ENCODE data around the gene MAL. TPM values are rescaled to one million over a fixed set of nuclear protein-coding genes. Genes with fewer than 3 reads are reported as not detected.
A peak's percentile ranks its signal among the peaks of the same experiment; 100 is the strongest.
"Not testable (repeated sequence)": the region's sequence is repeated elsewhere in the genome, so short reads cannot be mapped to it uniquely, and the experiment has no call there.

MAL gene
- total RNA-seq, 2 experiments from 2014 or later, result 174 to 184 TPM

DNA sequence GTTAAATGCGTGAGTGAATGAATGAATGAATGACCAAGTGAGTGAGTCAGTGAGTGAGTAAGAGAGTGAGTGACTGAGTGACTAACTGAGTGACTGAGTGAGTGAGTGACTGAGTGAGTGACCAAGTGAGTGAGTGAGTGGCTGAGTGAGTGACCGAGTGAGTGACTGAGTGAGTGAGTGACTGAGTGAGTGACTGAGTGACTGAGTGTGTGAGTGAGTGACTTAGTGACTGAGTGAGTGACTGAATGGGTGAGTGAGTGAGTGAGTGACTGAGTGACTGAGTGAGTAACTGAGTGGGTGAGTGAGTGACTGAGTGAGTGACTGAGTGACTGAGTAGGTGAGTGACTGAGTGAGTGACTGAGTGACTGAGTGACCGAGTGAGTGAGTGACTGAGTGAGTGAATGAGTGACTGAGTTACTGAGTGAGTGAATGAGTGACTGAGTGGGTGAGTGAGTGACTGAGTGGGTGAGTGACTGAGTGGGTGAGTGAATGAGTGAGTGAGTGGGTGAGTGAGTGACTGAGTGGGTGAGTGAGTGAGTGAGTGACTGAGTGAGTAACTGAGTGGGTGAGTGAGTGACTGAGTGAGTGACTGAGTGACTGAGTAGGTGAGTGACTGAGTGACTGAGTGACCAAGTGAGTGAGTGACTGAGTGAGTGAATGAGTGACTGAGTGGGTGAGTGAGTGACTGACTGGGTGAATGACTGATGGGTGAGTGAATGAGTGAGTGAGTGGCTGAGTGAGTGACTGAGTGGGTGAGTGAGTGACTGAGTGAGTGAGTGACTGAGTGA lies 11.3 kb downstream of the MAL start:
- peak overlapping the region; percentile 82 for H3K27ac Mint-ChIP-seq
- H3K4me1 Mint-ChIP-seq, result peaks cover 43% of the 10 kb centered on the region
- H3K36me3 Mint-ChIP-seq, result peaks cover 45% of the 10 kb centered on the region
- no peaks in the 10 kb centered on the region for H3K27me3 Mint-ChIP-seq
- POLR2A ChIA-PET, result no interaction called here
- H3K9me3 Mint-ChIP-seq, result no peaks in the 10 kb centered on the region
- H3K4me3 Mint-ChIP-seq, result no peak overlapping the region
- ATAC-seq (ENCODE audit: low read depth), result no peak
- DNase-seq, result no peak

DNA sequence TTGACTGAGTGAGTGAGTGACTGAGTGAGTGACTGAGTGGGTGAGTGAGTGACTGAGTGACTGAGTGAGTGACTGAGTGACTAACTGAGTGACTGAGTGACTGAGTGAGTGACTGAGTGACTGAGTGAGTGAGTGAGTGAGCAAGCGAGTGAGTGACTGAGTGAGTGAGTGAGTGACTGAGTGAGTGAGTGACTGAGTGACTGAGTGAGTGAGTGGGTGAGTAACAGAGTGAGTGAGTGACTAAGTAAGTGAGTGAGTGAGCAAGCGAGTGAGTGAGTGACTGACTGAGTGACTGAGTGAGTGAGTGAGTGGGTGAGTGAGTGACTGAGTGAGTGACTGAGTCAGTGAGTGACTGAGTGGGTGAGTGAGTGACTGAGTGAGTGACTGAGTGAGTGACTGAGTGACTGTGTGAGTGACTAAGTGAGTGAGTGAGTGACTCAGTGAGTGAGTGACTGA lies 11.9 kb downstream of the MAL start:
- Mint-ChIP-seq H3K4me1 (peaks cover 45% of the 10 kb centered on the region), H3K36me3 (peaks cover 46% of the 10 kb centered on the region), H3K27ac (peak overlapping the region; percentile 82), H3K9me3 (no peaks in the 10 kb centered on the region), H3K4me3 (no peak overlapping the region), H3K27me3 (no peaks in the 10 kb centered on the region)
- DNase-seq, result no peak
- POLR2A ChIA-PET, result no interaction called here
- ATAC-seq (ENCODE audit: low read depth), result no peak

DNA sequence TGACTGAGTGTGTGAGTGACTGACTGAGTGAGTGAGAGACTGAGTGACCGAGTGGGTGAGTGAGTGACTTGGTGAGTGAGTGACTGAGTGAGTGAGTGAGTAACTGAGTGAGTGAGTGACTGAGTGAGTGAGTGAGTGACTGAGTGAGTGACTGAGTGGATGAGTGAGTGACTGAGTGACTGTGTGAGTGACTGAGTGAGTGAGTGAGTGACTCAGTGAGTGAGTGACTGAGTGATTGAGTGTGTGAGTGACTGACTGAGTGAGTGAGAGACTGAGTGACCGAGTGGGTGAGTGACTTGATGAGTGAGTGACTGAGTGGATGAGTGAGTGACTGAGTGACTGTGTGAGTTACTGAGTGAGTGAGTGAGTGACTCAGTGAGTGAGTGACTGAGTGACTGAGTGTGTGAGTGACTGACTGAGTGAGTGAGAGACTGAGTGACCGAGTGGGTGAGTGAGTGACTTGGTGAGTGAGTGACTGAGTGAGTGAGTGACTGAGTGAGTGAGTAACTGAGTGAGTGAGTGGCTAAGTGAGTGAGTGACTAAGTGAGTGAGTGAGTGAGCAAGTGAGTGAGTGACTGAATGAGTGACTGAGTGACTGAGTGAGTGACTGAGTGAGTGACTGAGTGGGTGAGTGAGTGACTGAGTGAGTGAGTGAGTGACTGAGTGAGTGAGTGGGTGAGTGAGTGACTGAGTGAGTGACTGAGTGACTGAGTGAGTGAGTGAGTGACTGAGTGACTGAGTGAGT lies 12.5 kb downstream of the MAL start:
- POLR2A ChIA-PET; H3K4me3 Mint-ChIP-seq; H3K9me3 Mint-ChIP-seq; ATAC-seq (ENCODE audit: low read depth); H3K27me3 Mint-ChIP-seq; DNase-seq: not testable (repeated sequence)
- Mint-ChIP-seq H3K4me1 (peaks cover 48% of the 10 kb centered on the region), H3K27ac (peak overlapping the region; percentile 82), H3K36me3 (peaks cover 47% of the 10 kb centered on the region)

DNA sequence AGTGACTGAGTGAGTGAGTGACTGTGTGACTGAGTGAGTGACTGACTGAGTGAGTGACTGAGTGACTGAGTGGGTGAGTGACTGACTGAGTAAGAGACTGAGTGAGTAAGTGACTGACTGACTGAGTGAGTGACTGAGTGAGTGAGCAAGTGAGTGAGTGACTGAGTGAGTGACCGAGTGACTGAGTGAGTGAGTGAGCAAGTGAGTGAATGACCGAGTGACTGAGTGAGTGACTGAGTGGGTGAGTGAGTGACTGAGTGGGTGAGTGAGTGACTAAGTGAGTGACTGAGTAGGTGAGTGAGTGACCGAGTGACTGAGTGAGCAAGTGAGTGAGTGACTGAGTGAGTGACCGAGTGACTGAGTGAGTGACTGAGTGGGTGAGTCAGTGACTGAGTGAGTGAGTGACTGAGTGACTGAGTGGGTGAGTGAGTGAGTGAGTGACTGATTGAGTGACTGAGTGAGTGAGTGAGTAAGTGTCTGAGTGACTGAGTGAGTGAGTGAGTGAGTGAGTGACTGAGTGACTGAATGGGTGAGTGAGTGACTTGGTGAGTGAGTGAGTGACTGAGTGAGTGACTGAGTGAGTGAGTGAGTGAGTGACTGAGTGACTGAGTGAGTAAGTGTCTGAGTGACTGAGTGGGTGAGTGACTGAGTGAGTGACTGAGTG lies 13.3 kb downstream of the MAL start:
- DNase-seq (no peak), ATAC-seq (ENCODE audit: low read depth) (no peak)
- Mint-ChIP-seq H3K4me3 (no peak overlapping the region), H3K36me3 (peaks cover 45% of the 10 kb centered on the region), H3K27ac (peak overlapping the region; percentile 82), H3K4me1 (peaks cover 51% of the 10 kb centered on the region), H3K27me3 (no peaks in the 10 kb centered on the region), H3K9me3 (no peaks in the 10 kb centered on the region)
- POLR2A ChIA-PET, result no interaction called here

DNA sequence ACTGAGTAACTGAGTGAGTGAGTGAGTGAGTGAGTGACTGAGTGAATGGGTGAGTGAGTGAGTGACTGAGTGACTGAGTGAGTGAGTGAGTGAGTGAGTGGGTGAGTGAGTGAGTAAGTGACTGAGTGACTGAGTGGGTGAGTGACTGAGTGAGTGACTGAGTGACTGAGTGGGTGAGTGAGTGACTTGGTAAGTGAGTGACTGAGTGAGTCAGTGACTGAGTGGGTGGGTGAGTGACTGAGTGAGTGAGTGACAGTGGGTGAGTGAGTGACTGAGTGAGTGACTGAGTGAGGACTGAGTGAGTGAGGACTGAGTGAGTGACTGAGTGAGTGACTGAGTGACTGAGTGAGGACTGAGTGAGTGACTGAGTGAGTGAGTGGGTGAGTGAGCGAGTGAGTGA lies 13.9 kb downstream of the MAL start:
- ATAC-seq (ENCODE audit: low read depth), result no peak
- POLR2A ChIA-PET, result no interaction called here

DNA sequence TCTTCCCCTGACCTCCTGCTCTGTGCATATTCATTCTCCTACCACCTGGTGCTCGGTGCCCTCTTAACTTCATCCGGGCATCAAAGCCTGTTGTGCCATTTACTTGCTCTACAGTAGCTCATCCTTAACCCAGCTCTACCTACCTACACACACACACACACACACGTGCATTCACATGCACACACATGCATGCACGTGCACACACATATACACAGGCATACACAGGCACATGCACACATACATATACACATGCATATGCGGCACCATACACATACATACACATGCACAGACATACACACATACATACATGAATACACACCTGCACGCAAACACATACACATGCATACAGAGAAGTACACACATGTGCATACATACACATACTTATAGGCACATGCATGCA lies 14.5 kb downstream of the MAL start:
- ATAC-seq (ENCODE audit: low read depth), result no peak

More for the DNA sequence above, 13.9 kb downstream of the MAL start:
- no peaks in the 10 kb centered on the region for H3K9me3 Mint-ChIP-seq
- H3K4me1 Mint-ChIP-seq, result peaks cover 57% of the 10 kb centered on the region
- peak overlapping the region; percentile 82 for H3K27ac Mint-ChIP-seq
- peaks cover 51% of the 10 kb centered on the region for H3K36me3 Mint-ChIP-seq
- DNase-seq, result no peak
- H3K4me3 Mint-ChIP-seq, result no peak overlapping the region
- H3K27me3 Mint-ChIP-seq, result no peaks in the 10 kb centered on the region

DNA sequence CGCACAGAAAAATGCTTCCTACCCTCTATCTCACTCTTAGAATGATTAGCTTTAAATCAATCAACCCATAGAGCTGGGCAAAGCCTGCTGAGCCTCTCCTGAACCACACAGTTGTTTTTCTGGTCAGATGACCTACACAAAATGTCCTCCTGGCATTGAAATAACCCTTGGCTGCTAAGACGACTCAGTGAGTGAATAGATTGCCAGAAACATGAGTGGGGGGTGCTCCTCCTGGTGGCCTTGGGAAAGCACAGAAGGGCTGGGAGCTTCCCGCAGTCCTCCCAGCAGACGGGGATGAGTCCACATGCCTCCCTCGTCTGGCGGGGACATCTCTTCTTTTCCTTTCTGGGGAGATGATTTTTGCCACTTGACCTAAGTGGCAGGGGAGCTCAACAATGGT lies 14.9 kb downstream of the MAL start:
- Mint-ChIP-seq H3K4me1 (peaks cover 62% of the 10 kb centered on the region), H3K27me3 (no peaks in the 10 kb centered on the region), H3K4me3 (no peak overlapping the region), H3K27ac (no peak overlapping the region), H3K36me3 (peaks cover 58% of the 10 kb centered on the region), H3K9me3 (no peaks in the 10 kb centered on the region)
- peak; percentile 7 for ATAC-seq (ENCODE audit: low read depth)
- DNase-seq, result no peak
- POLR2A ChIA-PET, result interaction anchor here (1.0 to 1.2 kb wide), 2 partner anchors 13 to 23 kb away, joined by 3 read pairs; no protein-coding TSS in a partner anchor

More for the DNA sequence above, 14.5 kb downstream of the MAL start:
- Mint-ChIP-seq H3K4me1 (peaks cover 59% of the 10 kb centered on the region), H3K27me3 (no peaks in the 10 kb centered on the region), H3K36me3 (peaks cover 57% of the 10 kb centered on the region), H3K27ac (peak overlapping the region; percentile 26), H3K4me3 (no peak overlapping the region), H3K9me3 (no peaks in the 10 kb centered on the region)
- POLR2A ChIA-PET, result interaction anchor here (1.0 kb wide), 1 partner anchor 13 kb away, joined by 3 read pairs; no protein-coding TSS in a partner anchor
- no peak for DNase-seq

DNA sequence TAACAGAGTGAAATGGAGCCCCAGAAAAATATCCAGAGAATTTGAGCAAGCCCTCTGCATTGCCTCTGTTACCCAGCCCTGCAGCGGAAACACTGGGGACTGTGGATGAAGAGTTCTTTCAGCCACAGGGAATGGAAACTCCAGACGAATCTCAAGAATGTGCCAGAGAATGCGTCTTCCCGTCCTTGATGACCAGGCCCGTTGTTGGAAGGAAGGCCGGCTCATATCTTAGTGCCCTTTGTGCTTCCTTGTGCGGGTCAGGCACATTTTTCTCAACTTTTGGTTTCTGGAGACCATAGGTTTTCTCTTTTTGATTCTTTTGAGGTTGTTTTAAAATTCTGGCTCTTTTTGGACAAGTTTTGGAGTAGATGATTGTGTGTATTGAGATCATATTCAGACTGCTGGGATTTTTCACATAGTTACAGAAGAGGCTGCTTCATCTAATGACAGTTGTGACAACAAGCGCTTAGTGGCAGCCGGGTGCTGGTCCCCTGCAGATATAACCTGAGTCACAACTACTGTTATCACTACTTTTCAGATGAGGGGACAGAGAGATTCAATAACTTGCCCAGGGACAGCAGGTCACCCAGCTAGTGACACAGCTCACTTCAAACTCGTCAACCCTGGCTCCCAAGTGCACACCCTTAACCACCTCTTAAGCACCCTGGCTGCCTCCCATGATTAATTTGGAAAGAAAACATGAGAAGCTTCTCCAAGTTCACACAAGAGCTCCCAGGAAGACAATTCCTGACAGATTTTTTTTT lies 15.7 kb downstream of the MAL start:
- Mint-ChIP-seq H3K36me3 (peaks cover 60% of the 10 kb centered on the region), H3K4me1 (peaks cover 68% of the 10 kb centered on the region), H3K9me3 (no peaks in the 10 kb centered on the region), H3K4me3 (no peak overlapping the region), H3K27me3 (no peaks in the 10 kb centered on the region), H3K27ac (no peak overlapping the region)
- DNase-seq, result no peak
- POLR2A ChIA-PET, result interaction anchor here (1.2 to 1.4 kb wide), 2 partner anchors 22 to 33 kb away, joined by 3 read pairs; no protein-coding TSS in a partner anchor
- no peak for ATAC-seq (ENCODE audit: low read depth)

DNA sequence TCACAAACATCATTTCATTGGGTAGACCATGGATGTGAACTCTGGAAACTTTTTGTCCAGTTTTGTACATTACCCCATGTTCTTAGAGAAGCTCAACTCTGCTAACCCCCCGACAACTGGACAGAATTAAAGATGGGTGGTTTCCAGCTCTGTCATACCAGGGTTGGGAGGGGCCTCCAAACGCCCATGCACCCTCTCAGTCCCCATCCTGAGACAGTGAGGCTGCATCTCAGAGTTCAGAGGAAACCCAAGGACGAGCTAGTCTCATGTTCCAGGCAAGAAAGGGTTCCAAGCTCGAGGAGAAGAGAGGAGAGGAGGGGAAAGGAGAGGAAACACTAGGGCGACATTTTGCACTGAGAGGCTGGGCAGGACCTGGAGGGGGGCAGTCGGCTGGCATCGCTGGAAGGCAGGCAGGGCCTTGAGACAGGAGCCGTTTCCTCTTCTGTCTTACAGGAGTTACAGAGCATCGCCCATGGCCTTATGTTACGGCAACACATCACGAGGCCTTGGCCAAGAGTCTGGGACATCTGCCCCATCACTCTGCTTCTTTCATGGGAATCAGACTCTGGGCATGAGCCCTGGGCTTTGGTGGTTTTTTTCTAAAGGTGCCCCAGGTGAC lies 16.4 kb downstream of the MAL start:
- peaks cover 57% of the 10 kb centered on the region for H3K36me3 Mint-ChIP-seq
- H3K4me1 Mint-ChIP-seq, result peaks cover 68% of the 10 kb centered on the region
- no peaks in the 10 kb centered on the region for H3K9me3 Mint-ChIP-seq
- no peak for DNase-seq
- ATAC-seq (ENCODE audit: low read depth), result no peak
- no peak overlapping the region for H3K4me3 Mint-ChIP-seq
- H3K27ac Mint-ChIP-seq, result peak overlapping the region; percentile 35
- POLR2A ChIA-PET, result interaction anchor here (1.2 to 1.4 kb wide), 2 partner anchors 22 to 33 kb away, joined by 3 read pairs; no protein-coding TSS in a partner anchor
- H3K27me3 Mint-ChIP-seq, result no peaks in the 10 kb centered on the region

DNA sequence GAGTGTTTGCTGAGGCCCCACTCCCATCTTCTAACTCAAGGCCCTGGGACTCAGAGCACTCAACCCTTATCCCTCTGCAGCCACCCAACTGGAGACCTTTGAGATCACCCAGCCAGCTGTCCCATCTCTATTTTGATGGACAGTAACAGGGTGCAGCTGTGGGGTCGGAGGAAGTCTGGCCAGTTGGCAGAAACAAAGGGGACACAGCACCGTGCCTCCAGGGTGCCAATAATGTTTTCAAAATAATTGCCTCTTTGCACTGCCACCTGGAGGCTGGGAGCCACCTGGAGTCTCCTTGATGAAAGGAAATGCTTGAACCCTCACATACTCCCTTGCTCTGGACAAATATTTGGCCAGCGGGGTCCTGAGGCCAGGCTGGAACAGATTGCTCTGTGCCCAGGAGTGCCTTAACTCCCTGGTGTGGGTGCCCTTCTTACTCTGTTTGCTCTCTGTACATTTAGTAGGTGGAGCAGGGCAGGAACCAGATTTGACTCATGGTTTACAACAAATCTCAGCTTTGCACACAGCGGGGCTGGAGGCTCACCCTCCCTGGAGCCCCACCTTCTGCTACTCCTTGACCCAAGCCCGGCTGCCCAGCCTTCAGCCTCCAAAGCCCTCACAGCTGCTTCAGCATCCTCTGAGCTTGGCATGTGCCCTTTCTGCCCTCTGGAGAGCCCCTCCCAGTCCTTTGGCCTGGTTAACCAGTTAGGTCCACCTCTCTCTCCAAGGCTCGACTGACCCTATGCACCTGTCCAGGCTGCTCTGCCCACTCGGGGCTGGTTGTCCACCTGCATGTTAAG lies 17.2 kb downstream of the MAL start:
- no peaks in the 10 kb centered on the region for H3K27me3 Mint-ChIP-seq

DNA sequence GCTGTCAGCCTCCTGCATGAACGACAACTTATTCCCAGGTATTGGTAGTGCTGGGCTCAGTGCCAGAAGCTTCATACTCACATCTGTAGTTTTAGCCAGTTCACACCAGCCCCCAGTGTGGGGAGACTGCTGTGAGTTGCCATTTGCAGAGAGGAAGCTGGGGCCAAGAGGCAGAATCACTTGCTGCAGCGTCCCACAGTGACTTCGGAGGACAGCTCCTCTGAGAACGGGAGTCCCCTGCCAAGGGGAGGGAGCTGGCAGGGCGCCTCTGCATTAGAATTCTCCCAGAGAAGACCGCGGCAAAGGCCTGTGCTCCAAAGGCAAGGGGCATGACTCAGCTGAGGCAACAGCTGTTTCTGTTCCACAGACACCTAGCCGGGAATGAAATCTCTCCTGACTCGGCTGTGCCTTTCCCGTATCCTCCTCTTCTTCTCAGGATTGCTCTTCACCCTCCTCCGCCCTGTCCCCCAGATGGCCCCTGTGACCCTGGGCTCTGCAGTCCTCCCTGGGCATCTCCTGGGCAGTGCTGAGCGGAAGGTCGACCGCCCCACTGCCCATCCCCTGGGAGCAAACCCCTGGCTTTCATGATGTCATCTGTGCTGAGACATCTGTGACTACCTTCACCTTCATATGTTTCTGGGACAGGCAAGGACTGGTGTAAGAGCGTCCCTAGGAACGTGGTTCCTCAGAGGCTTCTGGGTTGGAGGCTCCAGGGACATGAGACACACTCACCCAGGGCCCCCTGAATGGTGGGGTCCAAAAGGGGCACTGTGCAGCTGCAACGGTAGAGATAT lies 18.0 kb downstream of the MAL start:
- H3K27ac Mint-ChIP-seq, result peak overlapping the region; percentile 18
- peaks cover 63% of the 10 kb centered on the region for H3K4me1 Mint-ChIP-seq
- no peak overlapping the region for H3K4me3 Mint-ChIP-seq
- H3K27me3 Mint-ChIP-seq, result no peaks in the 10 kb centered on the region
- DNase-seq, result no peak
- H3K36me3 Mint-ChIP-seq, result peaks cover 42% of the 10 kb centered on the region
- no peaks in the 10 kb centered on the region for H3K9me3 Mint-ChIP-seq
- peak; percentile 19 for ATAC-seq (ENCODE audit: low read depth)
- POLR2A ChIA-PET, result interaction anchor here (0.9 to 1.6 kb wide), 7 partner anchors 9 to 35 kb away, joined by 3 to 9 read pairs (median 3); partner anchors contain the start of gene MAL

More for the DNA sequence above, 17.2 kb downstream of the MAL start:
- no peak for DNase-seq
- Mint-ChIP-seq H3K27ac (peak overlapping the region; percentile 18), H3K4me1 (peaks cover 67% of the 10 kb centered on the region), H3K36me3 (peaks cover 51% of the 10 kb centered on the region), H3K9me3 (no peaks in the 10 kb centered on the region), H3K4me3 (no peak overlapping the region)
- POLR2A ChIA-PET, result interaction anchor here (0.9 to 1.6 kb wide), 7 partner anchors 10 to 36 kb away, joined by 3 to 9 read pairs (median 3); partner anchors contain the start of gene MAL
- ATAC-seq (ENCODE audit: low read depth), result no peak

Data from activated naive CD8-positive, alpha-beta T cell treated with anti-CD3 and anti-CD28 coated beads, Interleukin-2, amount 10 ng/mL, durations not matched to agents 7 days and 5 days (primary cell).